ENCODE results near the gene CASP2.

GRCh38 chr7:143271240-143271639 lies 16.9 kb upstream of the CASP2 start:
- TF ChIP-seq POLR2AphosphoS5 (IDR thresholded peaks at IDR 0.05; ENCODE audit: low read depth, low read length) (no peak), CTCF (IDR thresholded peaks at IDR 0.05 in 2 of 3, conservative IDR thresholded peaks at IDR 0.05 in 1 of 3; ENCODE audit: borderline replicate concordance in 1 of 3, insufficient read depth in 1 of 3, low read depth in 2 of 3, low read length in 2 of 3) (no peak), EZH2 (IDR thresholded peaks at IDR 0.05) (no peak), POLR2A (IDR thresholded peaks at IDR 0.05; ENCODE audit: borderline replicate concordance, extremely low read depth, insufficient read depth, insufficient read length) (no peak), RAD21 (IDR thresholded peaks at IDR 0.05; ENCODE audit: low read depth) (no peak), SRF (IDR thresholded peaks at IDR 0.05; ENCODE audit: low read depth) (no peak), FOSL1 (IDR thresholded peaks at IDR 0.05; ENCODE audit: low read depth) (no peak)
- TF ChIP-seq, protein P1, sequence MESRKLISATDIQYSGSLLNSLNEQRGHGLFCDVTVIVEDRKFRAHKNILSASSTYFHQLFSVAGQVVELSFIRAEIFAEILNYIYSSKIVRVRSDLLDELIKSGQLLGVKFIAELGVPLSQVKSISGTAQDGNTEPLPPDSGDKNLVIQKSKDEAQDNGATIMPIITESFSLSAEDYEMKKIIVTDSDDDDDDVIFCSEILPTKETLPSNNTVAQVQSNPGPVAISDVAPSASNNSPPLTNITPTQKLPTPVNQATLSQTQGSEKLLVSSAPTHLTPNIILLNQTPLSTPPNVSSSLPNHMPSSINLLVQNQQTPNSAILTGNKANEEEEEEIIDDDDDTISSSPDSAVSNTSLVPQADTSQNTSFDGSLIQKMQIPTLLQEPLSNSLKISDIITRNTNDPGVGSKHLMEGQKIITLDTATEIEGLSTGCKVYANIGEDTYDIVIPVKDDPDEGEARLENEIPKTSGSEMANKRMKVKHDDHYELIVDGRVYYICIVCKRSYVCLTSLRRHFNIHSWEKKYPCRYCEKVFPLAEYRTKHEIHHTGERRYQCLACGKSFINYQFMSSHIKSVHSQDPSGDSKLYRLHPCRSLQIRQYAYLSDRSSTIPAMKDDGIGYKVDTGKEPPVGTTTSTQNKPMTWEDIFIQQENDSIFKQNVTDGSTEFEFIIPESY (IDR thresholded peaks at IDR 0.05; ENCODE audit: extremely low read depth, insufficient replicate concordance, low read length): no peak

All from HCT116 (cell line).